ENCODE data around the gene HIVEP2. TPM values are rescaled to one million over a fixed set of nuclear protein-coding genes. Genes with fewer than 3 reads are reported as not detected.

Gene HIVEP2
- total and polyA plus RNA-seq, 2 donors (not counting 1 experiment from before 2014, with no cell fraction given), result 5.8 to 31.9 TPM

GRCh38 chr6:142902636-142903053, 42.3 kb downstream of the HIVEP2 start:
- Histone ChIP-seq H3K4me2 (replicated peaks; ENCODE audit: low read depth, low read length, poor library complexity, severe bottlenecking) (peak overlapping the region; percentile 46), H4K20me1 (ENCODE audit: control insufficient read depth, insufficient read depth, low read length, poor library complexity, severe bottlenecking) (no peaks in the 10 kb centered on the region), H3K27ac (ENCODE audit: low read length in 2 of 2) (peak overlapping the region; percentile 25 to 52), H3K79me2 (ENCODE audit: control insufficient read depth, insufficient read depth, low read length) (peaks cover 95% of the 10 kb centered on the region), H3K9me3 (ENCODE audit: control extremely low read depth in 1 of 3, control insufficient read depth in 2 of 3, insufficient read depth in 1 of 3, low read length in 2 of 3) (no peaks in the 10 kb centered on the region), H3K27me3 (replicated peaks in 1 of 4; ENCODE audit: control extremely low read depth in 1 of 4, control insufficient read depth in 3 of 4, insufficient read depth in 4 of 4, low read length in 3 of 4) (no peaks in the 10 kb centered on the region), H3K4me3 (ENCODE audit: control extremely low read depth in 1 of 5, extremely low read depth in 1 of 5, insufficient read depth in 1 of 5, low read depth in 2 of 5, low read length in 4 of 5) (peak overlapping the region in 1 of 5 experiments; percentile 32), H2AFZ (ENCODE audit: insufficient read depth, low read depth, low read length, poor library complexity, severe bottlenecking) (peak overlapping the region; percentile 27), H3K9ac (ENCODE audit: low read length) (peak overlapping the region; percentile 8), H3K36me3 (replicated peaks in 1 of 2; ENCODE audit: control extremely low read depth in 1 of 2, control insufficient read depth in 1 of 2, extremely low read depth in 1 of 2, insufficient read depth in 2 of 2, low read length in 1 of 2) (no peaks in the 10 kb centered on the region), H3K4me1 (ENCODE audit: control insufficient read depth in 2 of 2, insufficient read depth in 2 of 2, low read length in 2 of 2) (peaks cover 18 to 19% of the 10 kb centered on the region in 2 donors)
- Mint-ChIP-seq H3K4me1 (peaks cover 43% of the 10 kb centered on the region), H3K9me3 (ENCODE audit: insufficient read depth) (no peaks in the 10 kb centered on the region), H3K27ac (peak overlapping the region; percentile 62), H3K4me3 (peak overlapping the region; percentile 42), H3K27me3 (no peaks in the 10 kb centered on the region)
- DNase-seq (peak; percentile 70), ATAC-seq (ENCODE audit: low read depth) (peak; percentile 79)
- intact Hi-C loops (cut with micrococcal nuclease), result no loop called here
- CTCF ChIA-PET, result interaction anchor here (0.8 to 2.3 kb wide), 4 partner anchors 11 to 156 kb away, joined by 3 to 6 read pairs (median 4); no protein-coding TSS in a partner anchor
- POLR2A ChIA-PET, result no interaction called here
- TF ChIP-seq EZH2 (IDR thresholded peaks at IDR 0.05; ENCODE audit: borderline replicate concordance, insufficient read depth, low read depth, low read length, poor library complexity, severe bottlenecking) (no peak), CTCF (IDR thresholded peaks at IDR 0.05) (no peak)
- WGBS (ENCODE audit: insufficient coverage), result 0% methylated on average over 1 of the region's 4 CpGs

- no peaks in the 10 kb centered on the region for H3K9me3 Mint-ChIP-seq (ENCODE audit: insufficient read depth)
- POLR2A ChIA-PET, result no interaction called here
These were observed 43.4 kb downstream of the HIVEP2 start for GRCh38 chr6:142901611-142902010.

More at GRCh38 chr6:142901611-142902010, 43.4 kb downstream of the HIVEP2 start:
- no peaks in the 10 kb centered on the region for H3K36me3 ChIP-seq (replicated peaks in 1 of 2; ENCODE audit: control extremely low read depth in 1 of 2, control insufficient read depth in 1 of 2, extremely low read depth in 1 of 2, insufficient read depth in 2 of 2, low read length in 1 of 2)
- no peak for TF ChIP-seq EZH2 (IDR thresholded peaks at IDR 0.05; ENCODE audit: borderline replicate concordance, insufficient read depth, low read depth, low read length, poor library complexity, severe bottlenecking)
- TF ChIP-seq CTCF (IDR thresholded peaks at IDR 0.05), result no peak
- peaks cover 96% of the 10 kb centered on the region for H3K79me2 ChIP-seq (ENCODE audit: control insufficient read depth, insufficient read depth, low read length)
- no peak overlapping the region for H3K4me3 ChIP-seq (ENCODE audit: control extremely low read depth in 1 of 5, extremely low read depth in 1 of 5, insufficient read depth in 1 of 5, low read depth in 2 of 5, low read length in 4 of 5)
- intact Hi-C loops (cut with micrococcal nuclease), result no loop called here
- H3K27me3 ChIP-seq (replicated peaks in 1 of 4; ENCODE audit: control extremely low read depth in 1 of 4, control insufficient read depth in 3 of 4, insufficient read depth in 4 of 4, low read length in 3 of 4), result no peaks in the 10 kb centered on the region
- H2AFZ ChIP-seq (ENCODE audit: insufficient read depth, low read depth, low read length, poor library complexity, severe bottlenecking), result no peak overlapping the region
- H3K27ac Mint-ChIP-seq, result no peak overlapping the region
- no peak overlapping the region for H3K9ac ChIP-seq (ENCODE audit: low read length)
- CTCF ChIA-PET, result interaction anchor here (0.8 to 2.3 kb wide), 4 partner anchors 12 to 155 kb away, joined by 3 to 6 read pairs (median 4); no protein-coding TSS in a partner anchor
- H3K4me1 Mint-ChIP-seq, result peaks cover 33% of the 10 kb centered on the region
- H3K4me3 Mint-ChIP-seq, result no peak overlapping the region
- H3K4me2 ChIP-seq (replicated peaks; ENCODE audit: low read depth, low read length, poor library complexity, severe bottlenecking), result no peak overlapping the region
- peaks cover 13 to 14% of the 10 kb centered on the region in 2 donors for H3K4me1 ChIP-seq (ENCODE audit: control insufficient read depth in 2 of 2, insufficient read depth in 2 of 2, low read length in 2 of 2)
- H3K27me3 Mint-ChIP-seq, result no peaks in the 10 kb centered on the region
- DNase-seq, result no peak
- no peaks in the 10 kb centered on the region for H3K9me3 ChIP-seq (ENCODE audit: control extremely low read depth in 1 of 3, control insufficient read depth in 2 of 3, insufficient read depth in 1 of 3, low read length in 2 of 3)
- 100% methylated on average over 2 of the region's 6 CpGs for WGBS (ENCODE audit: insufficient coverage)
- H4K20me1 ChIP-seq (ENCODE audit: control insufficient read depth, insufficient read depth, low read length, poor library complexity, severe bottlenecking), result no peaks in the 10 kb centered on the region
- no peak overlapping the region for H3K27ac ChIP-seq (ENCODE audit: low read length in 2 of 2)
- ATAC-seq (ENCODE audit: low read depth), result no peak
